Duodenal mucosa (tissue), 2 donors: Measurements from ENCODE around the gene ZNF556.
"Not testable (repeated sequence)": the region's sequence is repeated elsewhere in the genome, so short reads cannot be mapped to it uniquely, and the experiment has no call there.

Experiments used
- H3K27ac ChIP-seq: one replicate; pipeline ENCODE4 v1.7.0; 2013; ENCODE audit warnings: low read depth, low read length
- H3K27me3 ChIP-seq, 2 donors: one replicate each; pipeline ENCODE4 v1.7.0; 2013; ENCODE audit warnings: low read length in 2 of 2, control low read depth in 1 of 2; ENCODE audit not compliant: insufficient read depth in 2 of 2, control insufficient read depth in 1 of 2
- H3K36me3 ChIP-seq, 2 donors: one replicate each; pipeline ENCODE4 v1.7.0; 2013; ENCODE audit warnings: low read length in 2 of 2, control low read depth in 1 of 2; ENCODE audit not compliant: insufficient read depth in 2 of 2, control insufficient read depth in 1 of 2
- H3K4me1 ChIP-seq, 2 donors: one replicate each; pipeline ENCODE4 v1.7.0; 2013; ENCODE audit warnings: low read length in 2 of 2, control low read depth in 1 of 2; ENCODE audit not compliant: insufficient read depth in 2 of 2, control insufficient read depth in 1 of 2
- H3K4me3 ChIP-seq, 2 donors: one replicate each; pipeline ENCODE4 v1.7.0; 2013; ENCODE audit warnings: low read length in 2 of 2, low read depth in 1 of 2
- H3K9ac ChIP-seq, 2 donors: one replicate each; pipeline ENCODE4 v1.7.0; 2013; ENCODE audit warnings: low read length in 2 of 2, low read depth in 1 of 2
- H3K9me3 ChIP-seq, 2 donors: one replicate each; pipeline ENCODE4 v1.7.0; 2013; ENCODE audit warnings: low read length in 2 of 2, control low read depth in 1 of 2; ENCODE audit not compliant: control insufficient read depth in 1 of 2

Gene ZNF556

GRCh38 chr19:2853015-2853606, 14.0 kb upstream of the ZNF556 start:
- Histone ChIP-seq H3K4me3 (peak overlapping the region; percentile 4 to 42), H3K9ac (no peak overlapping the region), H3K27me3 (no peaks in the 10 kb centered on the region), H3K36me3 (peaks cover 34 to 37% of the 10 kb centered on the region in 2 donors), H3K9me3 (peaks cover 62 to 86% of the 10 kb centered on the region in 2 donors), H3K27ac (no peak overlapping the region), H3K4me1 (no peaks in the 10 kb centered on the region)

- Histone ChIP-seq H3K9me3 (peaks cover 65 to 88% of the 10 kb centered on the region in 2 donors), H3K27me3 (no peaks in the 10 kb centered on the region), H3K27ac (no peak overlapping the region), H3K9ac (no peak overlapping the region), H3K4me3 (no peak overlapping the region), H3K4me1 (no peaks in the 10 kb centered on the region), H3K36me3 (peaks cover 34 to 37% of the 10 kb centered on the region in 2 donors)
Observed at GRCh38 chr19:2854849-2855248, 12.3 kb upstream of the ZNF556 start.

GRCh38 chr19:2856457-2857050, 10.6 kb upstream of the ZNF556 start:
- Histone ChIP-seq H3K4me1 (no peaks in the 10 kb centered on the region), H3K9ac (no peak overlapping the region), H3K27me3 (no peaks in the 10 kb centered on the region), H3K36me3 (peaks cover 25 to 28% of the 10 kb centered on the region in 2 donors), H3K9me3 (peaks cover 54 to 75% of the 10 kb centered on the region in 2 donors), H3K4me3 (no peak overlapping the region), H3K27ac (no peak overlapping the region)

- Histone ChIP-seq H3K27me3 (no peaks in the 10 kb centered on the region), H3K4me3 (no peak overlapping the region), H3K9me3 (peaks cover 32 to 52% of the 10 kb centered on the region in 2 donors), H3K9ac (no peak overlapping the region), H3K27ac (no peak overlapping the region), H3K4me1 (no peaks in the 10 kb centered on the region), H3K36me3 (peaks cover 5 to 6% of the 10 kb centered on the region in 2 donors)
Observed at GRCh38 chr19:2858864-2859263, 8.3 kb upstream of the ZNF556 start.

GRCh38 chr19:2863816-2864215, 3.3 kb upstream of the ZNF556 start:
- Histone ChIP-seq H3K4me1 (no peaks in the 10 kb centered on the region), H3K9me3 (peaks cover 6 to 8% of the 10 kb centered on the region in 2 donors), H3K27ac (no peak overlapping the region), H3K36me3 (no peaks in the 10 kb centered on the region), H3K9ac (no peak overlapping the region), H3K27me3 (no peaks in the 10 kb centered on the region), H3K4me3 (no peak overlapping the region)

- Histone ChIP-seq H3K27me3 (no peaks in the 10 kb centered on the region), H3K4me1 (no peaks in the 10 kb centered on the region), H3K36me3 (no peaks in the 10 kb centered on the region), H3K9ac (no peak overlapping the region), H3K9me3 (no peaks in the 10 kb centered on the region), H3K4me3 (no peak overlapping the region), H3K27ac (no peak overlapping the region)
Observed at GRCh38 chr19:2865334-2866100, 1.6 kb upstream of the ZNF556 start.

GRCh38 chr19:2866495-2867024, 575 bp upstream of the ZNF556 start:
- H3K4me3 ChIP-seq, result no peak overlapping the region
- H3K9me3 ChIP-seq, result no peaks in the 10 kb centered on the region
- no peaks in the 10 kb centered on the region for H3K4me1 ChIP-seq
- no peaks in the 10 kb centered on the region for H3K36me3 ChIP-seq
- no peaks in the 10 kb centered on the region for H3K27me3 ChIP-seq
- H3K27ac ChIP-seq, result no peak overlapping the region
- no peak overlapping the region for H3K9ac ChIP-seq

- no peaks in the 10 kb centered on the region for H3K4me1 ChIP-seq
- no peaks in the 10 kb centered on the region for H3K27me3 ChIP-seq
- H3K9me3 ChIP-seq, result no peaks in the 10 kb centered on the region
- H3K36me3 ChIP-seq, result no peaks in the 10 kb centered on the region
- H3K9ac ChIP-seq, result no peak overlapping the region
- no peak overlapping the region for H3K4me3 ChIP-seq
- no peak overlapping the region for H3K27ac ChIP-seq
Observed at GRCh38 chr19:2869618-2870017, 2.5 kb downstream of the ZNF556 start.

DNA sequence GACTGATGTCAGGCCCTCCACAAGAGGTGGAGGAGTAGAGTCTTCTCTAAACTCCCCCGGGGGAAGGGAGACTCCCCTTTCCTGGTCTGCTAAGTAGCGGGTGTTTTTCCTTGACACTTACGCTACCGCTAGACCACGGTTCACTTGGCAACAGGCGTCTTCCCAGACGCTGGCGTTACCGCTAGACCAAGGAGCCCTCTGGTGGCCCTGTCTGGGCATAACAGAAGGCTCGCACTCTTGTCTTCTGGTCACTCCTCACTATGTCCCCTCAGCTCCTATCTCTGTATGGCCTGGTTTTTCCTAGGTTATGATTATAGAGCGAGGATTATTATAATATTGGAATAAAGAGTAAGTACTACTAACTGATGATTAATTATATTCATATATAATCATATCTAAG, 5.0 kb downstream of the ZNF556 start:
- not testable (repeated sequence) for H3K9ac ChIP-seq, H3K27me3 ChIP-seq, H3K36me3 ChIP-seq, H3K4me1 ChIP-seq, H3K9me3 ChIP-seq, H3K4me3 ChIP-seq, H3K27ac ChIP-seq
